Measurements from ENCODE around the gene MYO5B.

Gene MYO5B

GRCh38 chr18:50188652-50189051 is 6.3 kb downstream of the MYO5B start:
- no peak for DNase-seq

DNA sequence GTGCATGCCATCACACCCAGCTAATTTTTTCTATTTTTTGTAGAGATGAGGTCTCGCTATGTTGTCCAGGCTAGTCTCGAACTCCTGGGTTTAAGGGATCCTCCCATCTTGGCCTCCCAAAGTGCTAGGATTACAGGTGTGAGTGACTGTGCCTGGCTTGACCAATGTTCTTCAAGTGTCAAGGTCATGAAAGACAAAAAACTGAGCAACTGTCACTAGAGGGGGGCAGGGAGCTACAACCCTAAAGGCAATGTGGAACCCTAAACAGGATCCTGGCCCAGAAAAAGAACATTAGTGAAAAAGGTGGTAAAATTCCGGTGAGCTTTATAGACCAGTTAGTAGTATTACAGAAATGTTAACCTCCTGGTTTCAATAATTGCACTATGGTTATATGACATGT is 7.3 kb downstream of the MYO5B start:
- no peak for DNase-seq

DNA sequence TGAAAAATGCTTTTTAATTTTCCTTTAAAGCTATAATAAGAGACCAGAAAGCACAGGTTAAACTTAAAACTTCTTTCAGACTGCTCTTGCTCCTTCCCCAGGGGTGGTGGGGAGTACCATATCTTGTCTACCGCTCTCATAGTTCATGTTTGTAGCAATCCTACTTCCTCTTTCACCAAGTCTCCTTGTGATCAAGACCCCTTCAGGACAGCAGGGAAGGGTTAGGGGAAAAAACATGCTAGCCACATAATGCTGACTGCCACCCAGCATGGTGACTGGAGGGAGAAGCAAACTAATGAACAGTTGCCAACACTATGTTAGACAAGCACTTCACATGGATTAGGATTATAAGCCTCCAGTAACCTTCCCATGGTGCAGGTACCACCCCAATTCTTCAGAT is 8.6 kb downstream of the MYO5B start:
- DNase-seq, result no peak

- DNase-seq, result peak; percentile 46
Measured at GRCh38 chr18:50183556-50183955, 11.4 kb downstream of the MYO5B start.

DNA sequence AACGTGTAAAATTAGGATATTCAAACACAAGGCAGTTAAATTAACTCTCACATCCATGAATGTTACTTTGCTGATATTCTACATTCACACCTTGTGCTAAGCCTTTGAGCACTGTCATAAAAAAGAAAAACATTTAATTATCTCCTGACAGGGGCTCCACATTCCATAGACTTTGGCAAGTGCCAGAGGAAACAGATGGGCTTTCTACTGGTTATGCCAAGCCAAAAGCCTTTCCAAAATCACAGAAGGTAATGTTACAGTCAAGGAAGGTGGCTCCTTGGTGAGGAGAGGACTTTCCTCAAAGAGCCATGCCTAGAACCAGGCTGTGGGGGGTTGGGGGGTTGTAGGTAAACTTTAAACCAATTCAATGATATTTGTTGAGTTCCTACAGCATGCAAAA is 12.4 kb downstream of the MYO5B start:
- no peak for DNase-seq

DNA sequence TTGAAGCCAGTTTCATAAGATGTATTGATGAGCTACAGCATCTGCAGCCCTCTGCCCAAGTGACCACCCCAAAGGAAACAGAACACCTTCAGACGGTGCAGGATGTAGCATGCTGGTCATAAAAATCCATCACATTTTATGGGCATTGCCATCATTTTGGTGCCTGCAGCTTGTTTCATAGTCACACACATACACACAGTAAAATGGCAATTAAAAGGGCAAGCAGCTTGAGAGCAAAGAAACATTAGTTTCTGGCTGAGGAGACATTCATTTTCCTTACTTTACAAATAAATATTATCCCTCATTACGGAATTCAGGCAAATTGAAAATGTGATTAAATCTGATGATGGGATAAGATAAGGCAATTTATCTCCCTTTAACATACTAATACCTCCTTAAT is 13.4 kb downstream of the MYO5B start:
- no peak for DNase-seq

DNA sequence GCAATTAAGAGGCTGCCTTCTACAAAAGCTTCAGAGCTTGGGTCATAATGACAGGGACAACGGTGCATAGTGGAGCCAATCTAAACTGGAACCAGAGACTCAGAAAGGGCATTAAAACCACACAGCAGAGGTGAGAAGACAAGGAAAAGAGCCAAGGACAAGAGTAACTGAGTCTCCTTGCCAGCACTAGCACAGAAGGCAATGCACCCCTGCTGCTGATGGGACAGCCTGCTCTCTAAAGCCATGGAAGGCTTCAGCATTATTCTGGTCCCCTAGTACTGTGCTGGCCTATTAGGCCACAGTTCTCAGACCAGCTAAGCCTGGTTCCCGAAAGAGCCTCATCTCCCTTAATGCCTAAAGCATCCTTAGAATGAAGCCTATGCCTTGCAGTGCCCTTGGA is 15.5 kb downstream of the MYO5B start:
- no peak for DNase-seq

GRCh38 chr18:50177294-50177992 is 17.5 kb downstream of the MYO5B start:
- DNase-seq, result no peak

DNA sequence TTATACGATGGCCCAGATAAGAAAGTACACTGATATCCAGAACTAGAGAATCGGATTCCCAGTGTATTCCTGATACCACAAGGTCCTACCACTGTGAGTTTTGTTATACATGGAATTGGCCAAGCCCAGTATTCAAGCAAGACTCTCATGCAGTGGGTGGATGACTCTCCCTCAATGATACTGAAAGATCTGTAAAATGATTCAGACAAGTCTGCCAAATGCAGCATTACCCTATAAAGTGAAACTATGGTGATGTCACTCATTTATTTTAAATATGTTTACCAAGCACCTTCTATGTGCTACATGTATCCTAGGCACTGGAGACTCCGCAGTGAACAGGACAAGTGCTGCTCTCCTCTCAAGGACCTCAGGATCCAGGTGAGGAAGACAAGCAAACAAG is 22.6 kb downstream of the MYO5B start:
- DNase-seq, result no peak

DNA sequence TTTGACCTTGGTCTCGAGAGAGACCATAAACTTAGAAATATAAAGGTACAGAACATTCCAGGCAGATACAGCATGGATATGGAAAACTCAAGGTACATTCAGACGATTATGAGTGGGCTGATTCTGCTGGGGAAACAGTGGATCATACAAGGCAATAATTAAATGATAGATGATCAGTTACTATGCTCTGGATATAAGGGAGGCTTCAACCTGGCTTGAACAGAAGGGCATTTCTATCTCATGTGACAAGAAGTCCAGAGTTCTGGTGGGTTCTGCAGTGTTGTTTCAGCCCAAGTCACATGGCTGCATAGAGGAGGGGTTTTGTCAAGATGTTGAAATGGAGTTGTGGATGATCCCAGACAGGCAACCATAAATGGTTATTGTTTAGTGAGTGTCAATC is 23.5 kb downstream of the MYO5B start:
- DNase-seq, result no peak

DNA sequence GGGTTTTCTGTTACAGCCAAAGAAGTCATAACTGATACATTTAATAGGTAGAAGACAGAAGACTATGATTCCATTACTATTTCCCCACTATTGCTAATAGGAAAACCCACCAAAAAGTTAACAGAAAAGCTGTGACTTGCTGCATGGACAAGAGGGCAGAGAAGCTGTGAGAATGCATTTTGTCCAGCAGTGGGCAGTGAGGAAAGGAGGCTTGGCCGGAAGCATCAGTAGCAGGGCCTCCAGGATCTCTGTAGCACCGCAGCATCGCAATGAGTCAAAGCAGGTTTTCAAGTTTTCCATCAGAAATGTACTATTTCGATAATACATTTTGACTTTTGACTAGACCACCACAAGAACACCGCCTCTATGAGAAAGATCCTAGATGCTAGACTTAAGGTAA is 24.9 kb downstream of the MYO5B start:
- no peak for DNase-seq

DNA sequence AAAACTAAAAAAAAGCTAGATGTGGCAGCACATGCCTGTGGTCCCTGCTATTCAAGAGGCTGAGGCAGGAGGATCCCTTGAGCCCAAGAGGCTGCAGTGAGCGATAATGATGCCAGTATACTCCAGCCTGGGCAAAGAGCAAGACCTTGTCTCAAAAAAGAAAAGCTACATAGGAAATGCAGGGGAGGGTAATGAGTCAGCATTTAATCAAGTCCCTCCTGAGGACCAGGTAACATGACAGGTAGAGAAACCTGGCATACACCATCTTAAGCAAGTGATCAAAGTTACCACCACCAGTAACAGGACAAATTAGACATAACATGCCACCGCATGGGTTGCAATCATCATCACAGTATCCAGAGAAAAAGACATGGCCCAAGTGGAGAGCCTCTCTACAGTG is 25.8 kb downstream of the MYO5B start:
- DNase-seq, result no peak

GRCh38 chr18:50167966-50168365 is 27.0 kb downstream of the MYO5B start:
- DNase-seq, result no peak

GRCh38 chr18:50166901-50167300 is 28.0 kb downstream of the MYO5B start:
- no peak for DNase-seq

GRCh38 chr18:50163505-50163904 is 31.4 kb downstream of the MYO5B start:
- DNase-seq, result no peak

GRCh38 chr18:50162486-50163304 is 32.3 kb downstream of the MYO5B start:
- no peak for DNase-seq

GRCh38 chr18:50161597-50162205 is 33.2 kb downstream of the MYO5B start:
- no peak for DNase-seq

GRCh38 chr18:50159654-50160046 is 35.3 kb downstream of the MYO5B start:
- DNase-seq, result no peak

GRCh38 chr18:50158866-50159653 is 35.9 kb downstream of the MYO5B start:
- DNase-seq, result no peak

- no peak for DNase-seq
Measured at GRCh38 chr18:50155406-50155805, 39.5 kb downstream of the MYO5B start.

DNA sequence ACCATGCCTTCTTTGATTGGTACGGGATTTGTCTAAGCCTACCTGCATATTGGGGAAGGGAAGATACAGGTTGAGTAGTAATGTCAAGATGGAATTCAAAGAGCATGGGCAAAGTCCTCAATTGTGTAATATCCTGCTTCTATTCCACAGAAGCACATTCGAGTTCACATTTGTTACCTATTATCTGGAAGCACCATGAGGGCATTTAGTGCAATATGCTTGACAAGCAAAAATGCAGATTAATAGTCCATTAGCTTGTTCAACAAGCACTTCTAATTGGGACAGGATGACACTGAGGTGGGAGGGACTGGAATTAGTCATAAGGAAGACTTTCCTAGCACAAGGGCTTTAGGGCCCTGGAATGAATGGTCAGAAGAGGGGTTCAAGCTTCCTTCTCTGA is 40.5 kb downstream of the MYO5B start:
- no peak for DNase-seq

- DNase-seq, result no peak
Measured at GRCh38 chr18:50152900-50153299, 42.0 kb downstream of the MYO5B start.

DNA sequence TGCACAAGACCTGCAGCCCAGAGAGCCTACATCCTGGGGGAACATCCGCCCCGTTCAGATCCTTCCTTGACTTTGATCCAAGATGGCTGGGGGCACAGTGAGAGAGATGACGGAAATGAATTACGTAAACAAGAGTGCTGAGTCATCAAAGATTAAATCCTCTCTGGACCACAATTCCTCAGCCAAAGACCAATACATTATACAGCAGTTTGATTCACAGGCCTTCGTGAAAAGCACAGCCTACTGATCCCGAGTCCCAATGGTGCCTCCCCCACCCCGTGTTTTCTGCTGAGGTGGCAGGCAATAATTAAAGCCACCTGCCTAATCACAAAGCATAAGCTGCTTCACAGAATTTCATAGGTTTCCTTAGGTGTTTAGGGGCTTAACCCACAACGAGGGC is 43.0 kb downstream of the MYO5B start:
- DNase-seq, result peak; percentile 48
